ENCODE data around the gene HBS1L. TPM values are rescaled to one million over a fixed set of nuclear protein-coding genes. Genes with fewer than 3 reads are reported as not detected.
"Not testable (repeated sequence)": the region's sequence is repeated elsewhere in the genome, so short reads cannot be mapped to it uniquely, and the experiment has no call there.

Gene HBS1L
- total RNA-seq, 4 donors from 2014 or later: 25.2 to 94.1 (median 37.5) TPM

DNA sequence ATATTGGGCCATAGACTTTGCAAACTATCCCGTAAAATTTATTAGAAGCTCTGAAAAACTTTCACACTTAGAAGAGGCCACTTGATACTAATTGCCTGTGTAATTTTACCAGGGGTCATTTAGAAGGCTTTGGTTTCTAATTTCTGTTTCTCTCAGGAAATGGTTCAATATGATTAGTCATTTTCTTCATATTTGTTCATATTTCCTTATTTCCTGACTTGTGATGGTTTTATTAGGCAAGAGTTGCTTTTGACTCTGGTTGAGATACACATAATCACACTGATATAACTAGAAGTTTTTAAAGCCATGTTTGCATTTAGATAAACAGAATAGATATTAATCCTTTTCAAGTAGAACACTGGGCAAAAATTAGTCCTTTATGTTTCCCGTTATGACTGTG is 11.8 kb upstream of the HBS1L start:
- H3K27me3 ChIP-seq: no peaks in the 10 kb centered on the region
- H3K36me3 ChIP-seq: no peaks in the 10 kb centered on the region
- no peaks in the 10 kb centered on the region for H3K9me3 ChIP-seq
- no peak for DNase-seq
- no peaks in the 10 kb centered on the region for H3K4me1 ChIP-seq
- TF ChIP-seq, protein P1, sequence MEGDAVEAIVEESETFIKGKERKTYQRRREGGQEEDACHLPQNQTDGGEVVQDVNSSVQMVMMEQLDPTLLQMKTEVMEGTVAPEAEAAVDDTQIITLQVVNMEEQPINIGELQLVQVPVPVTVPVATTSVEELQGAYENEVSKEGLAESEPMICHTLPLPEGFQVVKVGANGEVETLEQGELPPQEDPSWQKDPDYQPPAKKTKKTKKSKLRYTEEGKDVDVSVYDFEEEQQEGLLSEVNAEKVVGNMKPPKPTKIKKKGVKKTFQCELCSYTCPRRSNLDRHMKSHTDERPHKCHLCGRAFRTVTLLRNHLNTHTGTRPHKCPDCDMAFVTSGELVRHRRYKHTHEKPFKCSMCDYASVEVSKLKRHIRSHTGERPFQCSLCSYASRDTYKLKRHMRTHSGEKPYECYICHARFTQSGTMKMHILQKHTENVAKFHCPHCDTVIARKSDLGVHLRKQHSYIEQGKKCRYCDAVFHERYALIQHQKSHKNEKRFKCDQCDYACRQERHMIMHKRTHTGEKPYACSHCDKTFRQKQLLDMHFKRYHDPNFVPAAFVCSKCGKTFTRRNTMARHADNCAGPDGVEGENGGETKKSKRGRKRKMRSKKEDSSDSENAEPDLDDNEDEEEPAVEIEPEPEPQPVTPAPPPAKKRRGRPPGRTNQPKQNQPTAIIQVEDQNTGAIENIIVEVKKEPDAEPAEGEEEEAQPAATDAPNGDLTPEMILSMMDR (IDR thresholded peaks at IDR 0.05): no peak
- no peak overlapping the region for H3K27ac ChIP-seq
- H3K4me3 ChIP-seq: no peak overlapping the region

DNA sequence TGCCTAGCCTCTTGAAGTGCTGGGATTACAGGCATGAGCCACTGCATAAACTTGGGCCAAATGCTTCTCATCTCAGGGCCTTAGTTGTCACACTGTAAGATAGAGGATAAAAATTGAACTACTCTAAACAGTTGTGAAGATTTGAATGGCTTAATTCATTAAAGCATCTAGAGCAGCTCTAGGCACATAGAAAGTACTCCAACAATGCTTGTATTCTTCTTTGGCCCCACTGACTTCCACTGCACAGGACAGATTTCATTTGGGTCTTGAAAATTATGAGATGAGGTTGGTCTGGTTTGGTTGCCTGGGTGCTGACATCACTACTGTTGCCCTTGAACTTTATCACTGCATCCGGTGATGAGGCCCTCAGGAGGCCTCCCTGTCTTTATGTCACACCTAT is 10.0 kb upstream of the HBS1L start:
- Histone ChIP-seq H3K27ac (no peak overlapping the region), H3K27me3 (no peaks in the 10 kb centered on the region), H3K36me3 (no peaks in the 10 kb centered on the region), H3K4me1 (no peaks in the 10 kb centered on the region), H3K9me3 (no peaks in the 10 kb centered on the region), H3K4me3 (no peak overlapping the region)
- no peak for DNase-seq
- TF ChIP-seq POLR2A (IDR thresholded peaks at IDR 0.05): no peak
- TF ChIP-seq, protein P1 (IDR thresholded peaks at IDR 0.05): no peak

DNA sequence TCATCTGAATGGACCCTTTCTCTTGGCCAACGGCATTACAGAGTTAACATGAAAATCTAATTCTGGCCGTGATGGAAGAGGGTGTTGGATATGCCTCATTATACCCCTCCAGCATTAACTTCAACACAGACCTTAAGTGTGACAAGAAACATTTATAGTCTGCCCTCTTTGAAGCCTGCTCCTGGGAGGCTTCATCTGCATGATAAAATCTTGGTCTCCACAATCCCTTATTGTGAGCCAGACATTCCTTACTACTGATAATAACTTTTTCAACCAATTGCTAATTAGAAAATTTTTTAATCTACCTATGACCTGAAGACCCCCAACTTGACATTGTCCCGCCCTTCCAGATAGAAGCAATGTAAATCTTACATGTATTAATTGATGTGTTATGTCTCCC is 9.3 kb upstream of the HBS1L start:
- no peaks in the 10 kb centered on the region for H3K27me3 ChIP-seq
- H3K4me3 ChIP-seq: no peak overlapping the region
- TF ChIP-seq POLR2A (IDR thresholded peaks at IDR 0.05): no peak
- TF ChIP-seq, protein P1 (IDR thresholded peaks at IDR 0.05): no peak
- no peaks in the 10 kb centered on the region for H3K36me3 ChIP-seq
- DNase-seq: no peak
- no peaks in the 10 kb centered on the region for H3K4me1 ChIP-seq
- no peaks in the 10 kb centered on the region for H3K9me3 ChIP-seq
- H3K27ac ChIP-seq: no peak overlapping the region

DNA sequence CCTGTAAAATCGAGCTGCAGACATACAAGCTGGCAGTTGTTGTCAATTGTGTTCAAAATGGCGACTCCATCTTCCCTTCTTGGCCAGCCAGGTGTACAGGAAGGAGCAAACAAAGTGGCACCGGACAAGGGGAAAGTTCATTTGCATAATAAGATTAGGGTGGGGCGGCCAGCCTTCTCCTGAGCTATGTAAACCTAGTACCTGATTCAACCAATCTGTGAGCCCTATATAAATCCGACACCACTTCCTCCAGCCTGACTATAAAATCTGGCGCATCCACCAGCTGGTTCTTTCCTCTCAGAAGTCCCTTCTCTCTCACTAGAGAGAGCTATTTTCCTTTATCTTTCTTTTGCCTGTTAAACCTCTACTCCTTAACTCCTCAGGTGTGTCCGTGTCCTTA is 8.1 kb upstream of the HBS1L start:
- DNase-seq: no peak
- Histone ChIP-seq H3K9me3 (no peaks in the 10 kb centered on the region), H3K27me3 (no peaks in the 10 kb centered on the region), H3K36me3 (no peaks in the 10 kb centered on the region), H3K27ac (no peak overlapping the region), H3K4me3 (no peak overlapping the region), H3K4me1 (no peaks in the 10 kb centered on the region)
- TF ChIP-seq, protein P1 (IDR thresholded peaks at IDR 0.05): no peak
- no peak for TF ChIP-seq POLR2A (IDR thresholded peaks at IDR 0.05)

DNA sequence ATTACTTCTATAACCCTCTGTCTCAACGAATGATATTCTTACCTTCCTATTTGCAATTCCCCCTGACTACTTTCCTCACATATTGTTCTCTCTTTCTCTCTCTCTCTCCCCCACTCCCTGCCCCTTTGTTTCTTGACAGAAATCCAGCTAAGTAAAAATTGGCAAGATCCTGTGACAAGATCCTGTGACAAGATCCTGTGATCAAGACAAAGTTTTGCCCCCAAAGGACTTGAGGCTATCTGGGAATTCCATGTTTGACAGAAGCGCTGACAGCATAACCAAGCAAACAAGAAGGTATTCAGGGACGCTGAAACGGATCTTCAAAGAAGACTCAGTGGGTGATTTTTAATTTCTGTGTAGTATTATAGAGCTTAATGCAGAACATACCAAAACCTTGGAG is 5.5 kb upstream of the HBS1L start:
- no peaks in the 10 kb centered on the region for H3K36me3 ChIP-seq
- no peak overlapping the region for H3K4me3 ChIP-seq
- H3K27ac ChIP-seq: no peak overlapping the region
- H3K4me1 ChIP-seq: peaks cover 0 to 3% (median 0%) of the 10 kb centered on the region in 4 donors
- no peaks in the 10 kb centered on the region for H3K27me3 ChIP-seq
- TF ChIP-seq, protein P1 (IDR thresholded peaks at IDR 0.05): no peak
- no peak for TF ChIP-seq POLR2A (IDR thresholded peaks at IDR 0.05)
- DNase-seq: no peak
- no peaks in the 10 kb centered on the region for H3K9me3 ChIP-seq

DNA sequence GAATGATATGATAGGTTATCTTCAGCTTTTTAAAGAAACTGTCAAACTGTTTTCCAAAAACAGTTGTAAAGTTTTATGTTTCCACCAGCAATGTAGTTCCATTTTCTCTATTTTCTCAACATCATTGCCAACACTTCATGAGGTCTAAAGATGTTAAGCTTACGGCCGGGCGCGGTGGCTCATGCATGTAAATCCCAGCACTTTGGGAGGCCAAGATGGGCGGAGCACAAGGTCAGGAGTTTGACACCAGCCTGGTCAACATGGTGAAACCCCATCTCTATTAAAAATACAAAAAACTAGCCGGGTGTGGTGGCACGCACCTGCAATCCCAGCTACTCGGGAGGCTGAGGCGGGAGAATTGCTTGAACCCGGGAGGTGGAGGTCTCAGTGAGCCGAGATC is 3.7 kb upstream of the HBS1L start:
- H3K27me3 ChIP-seq, H3K9me3 ChIP-seq, H3K27ac ChIP-seq, DNase-seq, H3K36me3 ChIP-seq, H3K4me1 ChIP-seq, H3K4me3 ChIP-seq: not testable (repeated sequence)
